Measurements from ENCODE around the gene SPINDOC.
"Not testable (repeated sequence)": the region's sequence is repeated elsewhere in the genome, so short reads cannot be mapped to it uniquely, and the experiment has no call there.

The SPINDOC gene

GRCh38 chr11:63813035-63813562 is at the start of gene SPINDOC:
Gene SPINDOC (plus strand): TSS chr11:63813456. CDS start chr11:63813687, 231 bp downstream.
- DNase-seq, result peak; percentile 62

- no peak for DNase-seq
These were observed 49.5 kb upstream of the SPINDOC start for GRCh38 chr11:63763496-63764339.

- DNase-seq, result no peak
These were observed 48.9 kb upstream of the SPINDOC start for GRCh38 chr11:63764340-63764678.

- no peak for DNase-seq
These were observed 48.3 kb upstream of the SPINDOC start for GRCh38 chr11:63764679-63765647.

GRCh38 chr11:63765688-63766241 is 47.5 kb upstream of the SPINDOC start:
- no peak for DNase-seq

GRCh38 chr11:63766531-63767235 is 46.6 kb upstream of the SPINDOC start:
- no peak for DNase-seq

DNA sequence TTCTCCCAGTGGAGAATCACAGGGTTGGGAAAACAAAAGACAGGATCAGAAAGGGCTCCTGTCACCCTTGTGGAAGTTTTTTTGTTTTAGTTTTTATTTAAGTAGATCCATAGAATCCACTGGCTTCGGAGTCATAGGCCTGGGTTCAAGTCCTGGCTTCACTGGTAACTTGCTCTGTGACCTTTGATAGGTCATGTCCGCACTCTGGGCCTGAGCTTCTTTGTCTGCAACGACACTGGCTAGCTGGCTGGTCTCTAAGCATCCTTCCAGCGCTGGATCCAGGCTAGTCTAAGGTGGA is 46.0 kb upstream of the SPINDOC start:
- no peak for DNase-seq

GRCh38 chr11:63767565-63768236 is 45.6 kb upstream of the SPINDOC start:
- DNase-seq, result peak; percentile 25

GRCh38 chr11:63768237-63769041 is 44.8 kb upstream of the SPINDOC start, which contains the start of gene ZFTA:
Gene ZFTA (minus strand): TSS chr11:63768775. CDS start chr11:63768622, 153 bp downstream.
- peak; percentile 63 for DNase-seq

DNA sequence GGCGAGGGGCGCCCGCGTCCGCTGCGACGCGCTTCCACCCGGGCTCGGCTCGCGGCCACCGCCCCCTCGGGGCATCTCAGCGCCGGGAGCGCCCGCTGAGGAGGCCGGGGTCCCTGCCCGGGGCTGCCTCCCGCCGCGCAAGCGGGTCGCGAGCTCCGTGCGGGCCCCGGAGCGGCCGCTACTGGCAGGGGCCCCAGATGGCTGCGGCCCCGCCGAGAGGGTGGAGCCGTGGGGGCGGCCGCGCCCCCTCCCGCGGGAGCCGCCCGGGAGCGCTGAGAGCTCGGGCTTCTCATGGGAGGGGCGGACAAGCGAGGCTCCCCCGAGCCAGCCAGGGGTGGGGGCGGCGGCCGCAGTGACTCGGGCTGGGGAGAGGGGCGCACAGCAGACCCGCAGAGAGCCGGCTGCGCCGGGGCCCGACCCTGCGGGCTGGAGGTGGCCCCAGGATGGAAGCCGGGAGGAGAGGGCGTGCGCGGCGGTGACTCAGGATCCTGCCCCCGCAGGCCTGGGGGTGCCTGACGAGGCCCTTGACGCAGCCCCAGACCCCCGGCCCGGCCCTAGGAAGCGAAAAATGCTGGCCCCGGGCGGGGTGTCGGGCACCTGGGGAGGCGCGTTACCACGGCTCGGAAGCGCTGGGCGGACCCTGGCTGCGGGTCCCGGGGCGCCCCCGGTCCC is 44.1 kb upstream of the SPINDOC start:
- DNase-seq, result peak; percentile 32

DNA sequence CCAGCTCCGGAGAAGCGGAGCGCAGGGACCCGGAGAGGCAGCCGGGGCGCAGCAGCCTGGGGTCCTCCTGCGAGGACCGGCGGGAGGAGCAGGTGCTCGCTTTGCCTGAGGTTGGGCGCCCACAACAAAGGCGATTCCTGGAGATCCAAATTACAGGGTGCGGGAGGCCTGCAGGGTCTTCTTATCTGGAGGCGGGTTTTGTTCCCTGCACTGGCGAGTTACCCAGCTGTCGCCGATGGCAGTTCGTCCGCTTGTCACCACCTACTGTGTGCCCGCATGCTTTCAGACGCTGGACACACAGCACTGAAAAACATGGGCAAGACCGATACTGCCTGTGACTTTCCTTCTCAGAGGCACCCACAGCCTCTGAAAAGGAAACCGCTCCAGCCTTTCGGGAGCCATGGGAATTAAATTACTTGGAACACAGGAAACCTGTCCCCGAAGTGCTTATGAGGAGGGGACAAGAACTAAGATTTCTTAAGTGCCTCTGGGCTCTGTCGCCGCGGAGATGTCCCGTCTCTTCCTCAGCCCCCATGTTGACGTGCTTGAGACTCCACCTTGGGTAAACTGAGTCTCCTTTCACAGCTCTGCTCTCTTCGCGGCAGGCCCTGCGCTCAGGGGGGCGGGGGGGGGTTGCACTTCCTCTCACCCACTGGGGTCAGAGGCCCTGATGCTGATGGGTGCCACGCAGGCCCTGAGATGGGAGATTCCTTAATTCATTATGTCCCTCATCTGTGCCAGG is 43.4 kb upstream of the SPINDOC start:
- DNase-seq, result no peak

DNA sequence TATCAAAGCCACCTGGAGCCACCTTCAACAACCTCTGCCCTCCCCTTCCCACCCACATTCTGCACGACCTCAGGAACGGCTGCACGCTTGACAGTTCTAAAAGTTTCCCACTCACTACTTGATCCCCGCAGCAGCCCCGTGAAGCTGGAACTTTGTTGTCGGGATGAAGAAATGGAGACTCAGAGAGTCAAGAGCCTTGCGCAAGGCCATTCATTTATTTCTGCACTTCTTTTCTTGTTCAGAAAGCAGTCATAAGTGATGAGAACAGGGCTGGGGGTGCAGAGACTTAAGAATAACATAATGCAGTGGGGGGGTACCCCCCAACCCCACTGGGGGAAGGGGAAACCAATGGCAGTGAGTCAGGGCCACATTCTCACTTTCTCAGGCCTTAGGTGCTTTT is 42.5 kb upstream of the SPINDOC start:
- DNase-seq, result no peak

DNA sequence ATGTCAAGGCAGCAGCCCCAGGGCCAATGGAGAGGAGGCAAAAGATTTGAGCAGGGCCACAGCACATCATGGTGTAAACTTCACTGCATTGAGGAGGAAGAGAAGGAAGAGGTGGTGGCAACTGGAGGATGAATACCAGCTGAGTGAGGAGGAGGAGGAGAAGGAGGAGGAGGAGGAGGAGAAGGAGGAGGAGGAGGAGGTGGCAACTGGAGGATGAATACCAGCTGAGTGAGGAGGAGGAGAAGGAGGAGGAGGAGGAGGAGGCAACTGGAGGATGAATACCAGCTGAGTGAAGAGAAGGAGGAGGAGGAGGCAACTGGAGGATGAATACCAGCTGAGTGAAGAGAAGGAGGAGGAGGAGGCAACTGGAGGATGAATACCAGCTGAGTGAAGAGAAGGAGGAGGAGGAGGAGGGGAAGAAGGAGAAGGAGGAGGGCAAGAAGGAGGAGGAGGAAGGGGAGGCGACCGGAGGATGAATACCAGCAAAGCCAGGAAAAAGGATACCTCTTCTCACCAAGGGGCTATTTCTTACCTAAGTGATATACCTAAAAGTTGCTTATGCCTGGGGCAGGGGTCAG is 41.4 kb upstream of the SPINDOC start:
- not testable (repeated sequence) for DNase-seq

DNA sequence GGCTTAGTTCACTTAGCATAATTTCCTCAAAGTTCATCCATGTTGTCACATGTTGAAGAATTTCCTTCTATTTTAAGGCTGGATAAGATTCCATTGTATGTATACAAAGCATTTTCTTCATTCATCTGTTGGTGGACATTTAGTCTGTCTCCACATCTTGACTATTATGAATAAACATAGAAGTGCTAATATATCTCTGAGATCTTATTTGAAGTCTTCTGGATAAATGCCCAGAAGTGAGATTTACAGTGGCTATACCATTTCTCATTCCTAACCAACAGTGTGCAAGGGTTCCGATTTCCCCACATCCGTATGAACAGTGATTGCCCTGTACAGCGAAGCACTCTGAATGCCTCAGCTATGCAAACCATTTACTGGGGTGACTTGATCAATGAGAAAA is 38.1 kb upstream of the SPINDOC start:
- DNase-seq, result no peak

DNA sequence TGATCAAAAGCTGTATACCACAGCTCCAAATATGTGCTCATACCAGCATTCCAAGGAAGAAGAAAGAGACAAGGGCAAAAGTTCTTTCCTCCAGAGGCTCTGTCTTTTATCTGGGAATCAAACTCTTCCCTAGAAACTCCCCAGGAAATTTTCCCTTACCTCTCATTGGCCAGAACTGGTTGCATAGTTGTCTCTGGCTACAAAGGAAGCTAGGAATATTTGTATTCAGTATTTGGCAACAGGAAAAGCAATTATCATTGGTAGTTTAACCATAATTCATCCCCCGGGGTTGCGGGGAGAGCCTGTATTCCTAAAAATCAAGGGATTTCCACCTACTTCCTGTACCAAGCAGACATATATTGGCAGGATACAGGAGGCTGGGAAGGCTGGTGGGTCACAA is 34.2 kb upstream of the SPINDOC start:
- DNase-seq, result no peak

GRCh38 chr11:63782749-63783148 is 30.5 kb upstream of the SPINDOC start:
- DNase-seq, result no peak

GRCh38 chr11:63783925-63784592 is 29.2 kb upstream of the SPINDOC start:
- DNase-seq, result no peak

DNA sequence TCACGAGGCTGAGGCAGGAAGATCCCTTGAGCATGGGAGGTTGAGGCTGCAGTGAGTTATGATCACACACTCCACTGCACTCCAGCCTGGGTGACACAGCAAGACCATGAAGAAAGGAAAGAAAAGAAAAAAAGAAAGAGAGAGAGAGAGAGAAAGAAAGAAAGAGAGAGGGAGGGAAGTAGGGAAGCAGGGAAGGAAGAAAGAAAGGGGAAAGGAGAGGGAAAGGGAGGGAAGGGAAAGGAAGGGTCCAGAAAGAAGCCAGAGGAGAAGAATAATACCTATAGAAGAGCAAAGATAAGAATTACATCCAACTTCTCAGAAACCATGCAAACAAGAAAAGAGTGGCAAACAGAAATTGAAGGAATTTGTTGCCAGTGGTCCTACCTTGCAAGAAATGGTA is 27.4 kb upstream of the SPINDOC start:
- no peak for DNase-seq
